COLO668 (cell line): ENCODE results near the gene COL13A1.
A peak's percentile ranks its signal among the peaks of the same experiment; 100 is the strongest.

Experiments used
- DNase-seq: peaks from one replicate; lab custom pipeline; 2025; ENCODE audit not compliant: unreplicated experiment; lab: John Stamatoyannopoulos, UW

Gene COL13A1

DNA sequence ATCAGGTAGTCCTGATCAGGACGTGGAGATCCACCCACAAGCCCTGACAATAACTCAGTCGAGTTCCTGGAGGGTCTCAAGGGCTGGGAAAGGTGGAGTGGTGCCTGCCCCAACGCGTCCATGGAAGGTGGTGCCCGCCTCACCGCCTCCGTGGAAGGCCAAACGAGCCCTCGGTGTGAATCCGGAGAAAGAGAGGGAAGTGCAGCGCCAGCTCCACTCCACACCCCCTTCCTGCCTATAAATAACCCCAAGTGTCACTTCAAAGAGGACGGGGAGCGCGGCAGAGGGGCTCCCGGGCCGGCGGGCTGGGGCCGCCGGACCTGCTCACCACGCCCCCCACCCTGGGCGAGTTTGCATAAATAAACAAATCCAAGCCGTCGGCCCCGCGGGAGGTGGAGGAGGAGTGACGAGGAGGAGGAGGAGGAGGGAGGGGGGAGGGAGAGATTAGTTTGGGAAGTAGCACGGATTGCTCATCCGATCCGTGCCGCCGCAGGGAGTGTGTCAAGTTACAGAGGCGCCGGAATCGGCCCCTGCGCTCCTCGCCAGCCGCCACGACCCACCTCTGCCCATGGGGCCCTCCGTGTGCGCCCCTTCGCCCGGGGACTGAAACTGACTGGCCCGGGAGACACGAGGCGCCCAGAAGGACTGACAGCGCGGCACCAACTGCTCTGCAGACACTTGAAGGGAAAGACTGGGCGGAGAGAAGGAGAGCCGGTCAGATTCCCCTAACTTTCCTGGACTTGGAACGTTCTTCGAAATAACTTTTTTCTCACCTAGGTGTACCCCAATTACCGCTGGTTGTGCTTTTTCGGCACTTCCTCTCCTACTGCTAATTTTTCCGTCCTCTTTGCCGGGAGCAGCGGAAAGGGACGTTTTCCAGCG, at the start of gene COL13A1:
TSS of gene COL13A1 (plus strand) at position 473 of the 882 bp plus-strand sequence. CDS start 518 bp downstream, outside the sequence.
- DNase-seq: peak; percentile 1

GRCh38 chr10:69752479-69752878, 49.2 kb upstream of the COL13A1 start:
- DNase-seq: no peak

GRCh38 chr10:69756279-69756678, 45.4 kb upstream of the COL13A1 start:
- DNase-seq: no peak

DNA sequence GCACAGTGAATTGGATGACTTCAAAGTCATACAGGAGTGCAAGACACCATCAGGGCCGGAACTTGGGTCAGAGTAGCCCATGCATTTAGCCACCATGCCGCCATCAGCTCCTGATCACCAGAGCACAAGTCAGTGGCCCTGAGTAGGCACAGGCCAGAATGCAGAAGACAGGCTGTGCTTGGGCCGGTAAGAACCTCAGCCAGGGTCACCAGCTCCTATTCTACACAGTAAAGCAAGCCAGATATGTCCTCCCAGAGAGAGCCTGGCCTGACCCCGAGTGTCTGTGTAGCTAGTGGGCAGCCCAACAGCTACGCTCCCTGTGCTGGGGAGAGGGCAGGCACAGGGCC, 44.5 kb upstream of the COL13A1 start:
- no peak for DNase-seq

GRCh38 chr10:69757553-69758309, 44.0 kb upstream of the COL13A1 start:
- peak; percentile 28 for DNase-seq

DNA sequence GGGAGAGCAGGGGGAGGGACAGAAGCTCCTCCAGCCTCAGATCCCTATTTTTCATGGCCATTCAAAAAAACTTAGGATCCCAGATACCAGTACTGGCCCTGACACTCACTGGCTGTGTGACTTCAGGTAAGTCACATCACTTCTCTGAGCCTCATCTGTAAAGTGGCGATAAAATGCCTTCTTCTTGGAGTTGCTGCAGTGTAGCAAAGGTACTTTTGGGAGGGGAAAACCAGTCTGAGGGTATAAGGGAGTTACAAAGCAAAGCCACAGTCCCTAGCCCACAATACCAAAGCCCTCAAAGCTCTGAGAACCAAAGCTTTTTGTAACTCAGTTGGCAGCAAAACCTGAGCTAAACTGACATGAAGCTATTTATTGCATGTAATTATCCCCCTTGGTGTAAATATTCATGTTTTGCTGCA, 43.4 kb upstream of the COL13A1 start:
- DNase-seq: no peak

DNA sequence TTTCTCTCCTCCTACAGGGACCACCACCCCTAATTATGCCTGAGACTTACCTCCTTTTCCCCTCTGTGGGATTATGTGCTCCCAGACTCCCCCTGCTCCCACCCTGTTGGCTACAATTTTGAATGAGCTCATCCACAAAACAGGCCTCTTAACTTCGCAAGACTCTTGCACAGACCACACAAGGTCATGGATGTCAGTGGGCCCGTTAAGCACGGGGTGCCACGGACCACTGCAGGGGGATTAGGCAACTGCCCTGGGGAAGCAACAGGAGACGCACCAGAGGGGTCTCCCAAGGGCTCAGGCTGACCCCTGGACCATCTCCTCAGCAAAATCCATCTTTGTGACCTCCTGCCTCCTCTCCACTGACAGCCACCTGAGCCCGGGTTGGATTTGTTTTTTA, 42.1 kb upstream of the COL13A1 start:
- no peak for DNase-seq

DNA sequence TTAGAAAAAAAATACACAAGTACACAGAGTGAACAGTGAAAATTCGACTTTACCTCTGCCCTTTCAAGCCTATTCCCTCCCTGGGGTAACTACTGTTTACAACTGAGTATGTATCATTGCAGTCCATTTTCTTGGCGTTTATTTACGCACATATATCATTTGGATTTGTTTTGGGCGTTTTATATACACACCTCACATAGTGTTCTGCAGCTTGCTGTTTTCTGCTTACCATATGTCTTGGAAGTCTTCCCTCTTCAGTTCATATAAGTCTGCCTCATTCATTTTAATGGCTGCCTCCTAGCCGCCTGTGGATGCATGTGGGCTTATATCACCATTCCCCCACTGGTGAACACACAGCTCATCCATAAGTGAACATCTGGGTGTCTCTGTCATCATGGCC, 41.6 kb upstream of the COL13A1 start:
- no peak for DNase-seq

GRCh38 chr10:69761320-69761719, 40.4 kb upstream of the COL13A1 start:
- no peak for DNase-seq

GRCh38 chr10:69766161-69766910, 35.4 kb upstream of the COL13A1 start:
- DNase-seq: no peak

DNA sequence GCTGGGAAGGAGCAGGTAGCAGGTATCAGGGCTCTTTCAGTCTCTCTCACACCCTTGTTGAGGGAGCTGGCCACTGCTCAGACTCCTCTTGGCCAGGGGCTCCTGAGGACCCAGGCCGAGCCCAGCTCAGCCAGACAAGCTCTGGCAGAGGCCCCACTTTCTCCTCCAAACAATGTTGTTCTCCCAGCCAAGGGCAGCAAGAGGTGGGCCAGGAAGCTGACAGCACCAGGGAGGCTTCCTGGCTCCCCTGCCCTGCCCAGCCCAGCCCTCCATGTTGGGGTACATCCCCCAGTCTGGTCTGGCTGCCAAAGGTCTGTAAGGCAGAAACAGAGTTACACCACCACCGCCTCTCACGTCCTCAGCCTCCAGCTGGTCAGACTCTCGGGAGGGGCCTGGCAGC, 33.9 kb upstream of the COL13A1 start:
- no peak for DNase-seq

DNA sequence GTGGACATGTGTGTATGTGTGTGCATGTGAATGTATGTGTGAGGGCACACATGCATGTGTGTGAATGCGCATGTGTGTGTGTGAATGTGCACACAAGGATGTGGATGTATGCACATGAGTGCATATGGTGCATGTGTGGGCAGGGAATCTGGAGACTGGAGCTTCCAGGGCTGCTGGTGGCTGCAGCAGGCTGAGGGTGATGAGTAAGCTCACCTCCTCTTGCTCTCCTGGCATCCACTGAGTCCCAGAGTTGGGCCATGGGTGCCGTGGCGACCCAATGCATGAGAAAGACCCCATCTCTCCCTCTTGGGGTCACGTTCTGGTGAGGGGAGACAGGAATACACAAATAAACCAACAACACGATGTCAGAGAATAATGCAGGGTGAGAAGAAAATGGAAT, 33.3 kb upstream of the COL13A1 start:
- DNase-seq: no peak

GRCh38 chr10:69769395-69769992, 32.2 kb upstream of the COL13A1 start:
- no peak for DNase-seq

DNA sequence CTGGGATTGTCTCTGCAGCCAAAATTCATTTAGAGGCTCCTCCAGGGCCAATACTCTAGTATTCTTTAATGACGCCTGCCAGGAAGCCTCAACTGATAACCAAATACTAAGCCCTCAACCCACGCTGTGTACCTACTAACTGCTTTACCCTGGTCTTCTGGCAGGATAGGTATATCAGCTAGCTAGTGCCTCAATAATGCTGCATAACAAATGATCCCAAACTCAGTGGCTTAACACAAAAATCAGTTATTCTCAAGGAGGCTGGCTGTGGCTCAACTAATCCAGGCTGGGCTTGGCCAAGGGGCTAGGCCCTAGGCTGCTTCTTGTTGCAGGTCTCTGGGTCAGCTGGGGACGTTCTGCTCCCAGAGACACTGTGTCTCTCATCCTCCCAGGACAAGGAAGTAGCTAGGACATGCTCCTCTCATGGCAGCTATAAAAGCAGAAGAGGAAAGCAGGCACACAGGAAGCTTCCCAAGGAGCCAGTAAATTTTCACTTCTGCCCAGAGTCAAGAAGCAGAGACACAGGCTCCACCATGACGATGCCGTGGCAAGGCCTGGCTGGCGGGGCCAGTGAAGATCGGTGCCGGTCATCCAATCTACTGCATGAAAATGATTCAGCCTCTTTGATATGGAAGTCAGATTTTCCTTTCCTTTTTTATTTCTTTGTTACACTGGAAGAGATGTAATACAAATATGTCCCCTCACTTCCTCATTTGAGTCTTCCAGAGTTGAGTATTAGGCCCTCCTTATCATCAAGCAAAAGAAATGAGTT, 28.6 kb upstream of the COL13A1 start:
- DNase-seq: no peak

GRCh38 chr10:69774596-69774995, 27.1 kb upstream of the COL13A1 start:
- DNase-seq: no peak

DNA sequence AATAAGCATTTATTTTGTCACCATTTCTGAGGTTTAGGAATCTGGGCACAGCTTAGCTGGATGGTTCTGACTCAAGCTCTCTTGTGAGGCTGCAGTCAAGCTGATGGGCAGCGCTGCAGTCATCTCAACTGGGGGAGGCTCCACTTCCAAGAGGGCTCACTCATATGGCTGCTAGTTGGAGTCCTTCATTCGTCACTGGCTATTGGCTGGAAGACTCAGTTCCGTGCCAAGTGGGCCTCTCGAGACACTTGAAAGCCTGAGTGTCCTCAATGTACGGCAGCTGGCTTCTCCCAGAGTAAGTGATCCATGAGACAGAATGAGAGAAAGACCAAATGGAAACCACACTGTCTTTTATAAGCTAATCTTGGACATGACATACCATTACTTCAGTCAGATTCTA, 21.6 kb upstream of the COL13A1 start:
- no peak for DNase-seq

- no peak for DNase-seq
Observed at GRCh38 chr10:69781576-69781975, 20.1 kb upstream of the COL13A1 start.

- DNase-seq: no peak
Observed at GRCh38 chr10:69783515-69783914, 18.2 kb upstream of the COL13A1 start.

GRCh38 chr10:69786791-69787190, 14.9 kb upstream of the COL13A1 start:
- no peak for DNase-seq

- no peak for DNase-seq
Observed at GRCh38 chr10:69787681-69788080, 14.0 kb upstream of the COL13A1 start.
